Measurements from ENCODE around the gene TXNIP. TPM values are rescaled to one million over a fixed set of nuclear protein-coding genes. Genes with fewer than 3 reads are reported as not detected.

TXNIP gene
- total RNA-seq, 1 donor from 2014 or later, result 260 TPM

DNA sequence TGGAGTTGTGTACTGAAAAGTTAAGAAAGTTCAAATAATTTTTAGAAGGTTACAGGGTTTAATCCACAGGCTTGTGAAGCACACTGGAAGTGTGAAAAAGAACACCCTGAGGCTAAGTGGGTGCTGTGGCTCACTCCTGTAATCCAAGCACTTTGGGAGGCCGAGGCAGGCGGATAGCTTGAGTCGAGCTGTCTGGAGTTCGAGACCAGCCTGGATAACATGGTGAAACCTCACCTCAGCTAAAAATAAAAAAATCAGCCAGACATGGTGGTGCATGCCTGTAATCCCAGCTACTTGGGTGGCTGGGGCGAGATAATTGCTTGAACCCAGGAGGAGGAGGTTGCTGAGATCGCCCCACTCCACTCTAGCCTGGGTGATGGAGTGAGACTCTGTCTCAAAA is 9.8 kb downstream of the TXNIP start:
- DNase-seq (ENCODE audit: low read depth), result no peak

DNA sequence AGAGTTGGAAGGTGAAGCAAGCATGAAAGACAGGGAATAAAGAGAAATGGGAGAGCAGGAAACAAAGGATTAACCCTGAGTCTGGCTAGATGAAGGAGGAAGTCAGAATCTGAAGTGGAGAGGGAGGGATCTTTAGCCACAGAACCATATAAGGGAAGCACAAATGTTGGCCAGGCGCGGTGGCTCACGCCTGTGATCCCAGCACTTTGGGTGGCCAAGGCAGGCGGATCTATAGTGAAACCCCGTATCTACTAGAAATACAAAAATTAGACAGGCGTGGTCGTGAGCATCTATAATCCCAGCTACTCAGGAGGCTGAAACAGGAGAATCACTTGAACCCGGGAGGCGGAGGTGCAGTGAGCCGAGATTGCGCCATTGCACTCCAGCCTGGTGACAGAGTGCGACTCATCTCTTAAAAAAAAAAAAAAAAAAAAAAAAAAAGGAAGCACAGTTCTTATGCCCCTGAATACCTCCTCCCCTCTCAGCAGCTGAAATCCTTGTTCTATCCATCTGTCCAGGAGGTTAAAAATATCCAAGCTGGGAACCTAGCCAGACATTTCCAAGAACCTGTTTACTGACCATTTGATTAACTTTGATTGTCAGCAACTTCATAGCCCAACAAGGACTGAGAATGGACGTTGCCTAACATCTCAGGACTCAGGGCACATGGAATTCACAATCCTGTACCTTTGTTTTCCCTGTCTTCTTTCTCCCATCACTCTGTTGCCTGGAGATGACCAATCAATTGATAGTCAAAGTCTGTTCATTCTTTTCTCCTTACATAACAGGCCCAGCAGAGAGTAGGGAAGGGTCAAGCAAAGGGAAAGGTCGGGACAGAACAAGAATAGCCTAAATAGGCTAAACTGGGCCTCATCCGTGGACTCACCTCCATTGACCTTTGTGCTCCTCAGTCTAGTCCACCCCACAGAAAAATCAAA is 10.6 kb downstream of the TXNIP start:
- peak; percentile 98 for DNase-seq (ENCODE audit: low read depth)

DNA sequence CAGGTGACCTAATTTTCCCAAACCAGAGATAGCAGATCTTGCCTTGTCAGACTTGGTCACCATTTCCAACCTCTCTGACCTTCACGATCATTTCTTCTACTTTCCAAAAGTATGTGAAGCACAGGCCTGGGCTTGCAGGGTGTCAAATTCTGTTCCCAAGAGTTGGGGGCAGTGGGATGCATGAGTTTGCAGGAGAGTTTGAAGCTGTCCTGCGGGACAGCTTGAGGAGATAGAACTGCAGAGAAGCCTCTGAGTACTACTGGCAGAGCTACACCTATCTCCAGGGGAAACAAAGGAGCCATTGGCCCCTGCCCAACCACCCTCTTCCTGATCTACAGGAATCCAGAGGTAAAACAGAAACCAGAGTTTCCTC is 11.3 kb downstream of the TXNIP start:
- DNase-seq (ENCODE audit: low read depth), result no peak

DNA sequence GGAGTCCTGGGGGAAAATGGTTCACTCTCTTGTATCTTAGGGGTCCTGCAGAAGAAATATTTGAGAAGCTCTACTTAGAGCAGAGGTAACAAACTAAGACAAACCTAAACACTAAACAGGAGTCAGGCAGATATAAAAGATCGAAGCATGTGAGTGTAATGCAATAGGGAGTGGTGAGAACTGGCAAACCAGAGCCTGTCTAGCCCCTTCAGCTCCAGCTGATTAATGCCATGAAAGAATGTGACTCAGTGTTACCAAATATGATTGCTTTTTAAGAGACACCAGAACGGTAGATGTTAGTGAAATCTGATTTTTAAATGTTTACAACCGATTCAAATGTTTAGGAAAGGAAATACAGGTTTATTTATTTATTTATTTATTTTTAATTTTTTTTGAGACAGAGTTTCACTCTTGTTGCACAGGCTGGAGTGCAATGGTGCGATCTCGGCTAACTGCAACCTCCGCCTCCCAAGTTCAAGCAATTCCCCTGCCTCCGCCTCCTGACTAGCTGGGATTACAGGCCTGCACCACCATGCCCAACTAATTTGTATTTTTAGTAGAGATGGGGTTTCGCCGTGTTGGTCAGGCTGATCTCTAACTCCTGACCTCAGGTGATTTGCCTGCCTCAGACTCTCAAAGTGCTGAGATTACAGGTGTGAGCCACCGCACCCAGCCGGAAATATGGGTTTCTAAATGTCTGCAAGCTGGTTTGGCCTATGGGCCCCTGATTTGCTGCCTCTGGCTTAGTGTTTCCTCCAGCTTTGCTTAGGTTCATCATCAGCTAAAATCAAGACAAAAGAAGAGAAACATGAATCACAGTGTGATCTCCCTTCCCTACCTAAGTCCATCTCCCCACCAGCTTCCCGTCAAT is 12.2 kb downstream of the TXNIP start:
- DNase-seq (ENCODE audit: low read depth), result peak; percentile 47

DNA sequence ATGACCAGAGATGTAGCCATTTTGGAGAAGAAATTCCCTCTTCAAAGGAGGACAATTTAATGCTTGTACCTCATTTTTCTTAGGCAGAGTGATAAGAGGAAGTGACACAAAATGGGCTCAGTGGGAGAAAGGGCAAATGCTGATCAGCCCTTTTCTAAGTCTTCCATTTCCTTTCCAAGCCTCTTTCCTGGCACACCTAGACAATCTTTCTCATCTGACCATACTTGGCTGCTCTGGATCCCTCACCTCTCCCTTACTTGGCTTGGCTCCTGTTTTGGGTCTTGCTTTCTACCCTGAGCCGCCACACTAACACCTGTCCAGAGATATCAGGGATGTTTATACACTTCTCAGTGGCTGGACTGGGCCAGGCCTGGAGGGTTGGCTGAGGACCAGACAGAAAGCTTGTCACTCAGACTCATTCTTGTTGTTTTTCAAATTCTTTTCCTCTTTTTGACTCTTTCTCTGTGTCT is 13.1 kb downstream of the TXNIP start:
- DNase-seq (ENCODE audit: low read depth), result peak; percentile 95

DNA sequence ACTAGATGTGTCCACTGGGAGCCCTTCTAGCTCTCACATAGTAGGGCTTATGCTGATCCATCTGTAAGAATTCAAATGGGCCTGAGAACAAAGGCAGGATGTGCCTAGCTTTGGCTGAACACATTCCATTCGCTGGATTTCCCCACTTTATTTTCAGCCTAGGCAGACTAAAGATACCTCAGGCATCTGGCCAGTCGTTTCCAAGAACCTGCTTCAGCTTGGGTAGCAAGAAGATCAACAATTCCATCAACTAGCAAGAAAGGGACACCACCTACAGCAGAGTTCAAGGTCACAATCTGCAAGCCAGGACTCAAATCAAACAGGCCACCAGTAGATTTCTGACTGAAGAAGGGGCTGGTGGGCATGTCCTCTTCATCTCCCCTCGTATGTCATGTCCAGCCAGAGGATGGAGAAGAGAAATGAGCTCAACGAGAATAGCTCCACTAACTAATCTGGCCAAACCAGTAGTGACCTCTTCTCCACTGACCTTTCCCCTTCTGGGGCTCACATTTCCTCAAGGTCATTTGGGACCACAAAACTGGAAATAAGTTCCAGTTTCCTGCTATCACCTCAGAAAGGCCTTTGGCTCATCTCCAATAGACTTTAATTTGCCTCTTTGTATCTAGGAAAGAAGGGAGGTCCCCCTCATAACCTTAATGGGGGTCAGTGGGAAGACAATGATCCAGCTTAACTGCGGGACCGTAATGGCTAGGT is 14.2 kb downstream of the TXNIP start:
- DNase-seq (ENCODE audit: low read depth), result peak; percentile 49

DNA sequence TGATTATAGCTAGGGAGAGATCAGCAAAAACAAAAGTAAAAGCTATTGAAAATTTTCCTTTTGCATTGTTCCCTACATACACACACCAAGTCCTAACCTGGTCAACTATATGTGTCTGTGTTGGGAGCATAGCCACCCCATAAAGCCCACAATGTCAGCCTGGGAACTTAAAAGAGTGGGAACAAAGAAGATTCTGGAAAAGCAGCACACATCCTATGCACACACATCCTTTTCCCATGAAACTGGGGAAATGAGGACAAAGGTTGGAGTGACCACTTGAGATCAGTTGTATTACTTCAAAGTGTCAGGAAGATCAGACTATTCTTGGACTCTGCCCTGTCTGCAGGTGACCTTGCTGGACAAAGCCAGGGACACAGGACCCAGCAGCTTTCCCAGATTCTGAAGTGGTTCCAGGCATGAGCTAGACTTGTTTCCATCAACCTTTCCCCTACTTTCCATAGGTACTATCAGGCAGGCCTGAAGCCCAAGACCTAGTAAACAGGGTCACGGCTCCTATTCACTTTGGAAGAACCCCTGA is 15.9 kb downstream of the TXNIP start:
- no peak for DNase-seq (ENCODE audit: low read depth)

DNA sequence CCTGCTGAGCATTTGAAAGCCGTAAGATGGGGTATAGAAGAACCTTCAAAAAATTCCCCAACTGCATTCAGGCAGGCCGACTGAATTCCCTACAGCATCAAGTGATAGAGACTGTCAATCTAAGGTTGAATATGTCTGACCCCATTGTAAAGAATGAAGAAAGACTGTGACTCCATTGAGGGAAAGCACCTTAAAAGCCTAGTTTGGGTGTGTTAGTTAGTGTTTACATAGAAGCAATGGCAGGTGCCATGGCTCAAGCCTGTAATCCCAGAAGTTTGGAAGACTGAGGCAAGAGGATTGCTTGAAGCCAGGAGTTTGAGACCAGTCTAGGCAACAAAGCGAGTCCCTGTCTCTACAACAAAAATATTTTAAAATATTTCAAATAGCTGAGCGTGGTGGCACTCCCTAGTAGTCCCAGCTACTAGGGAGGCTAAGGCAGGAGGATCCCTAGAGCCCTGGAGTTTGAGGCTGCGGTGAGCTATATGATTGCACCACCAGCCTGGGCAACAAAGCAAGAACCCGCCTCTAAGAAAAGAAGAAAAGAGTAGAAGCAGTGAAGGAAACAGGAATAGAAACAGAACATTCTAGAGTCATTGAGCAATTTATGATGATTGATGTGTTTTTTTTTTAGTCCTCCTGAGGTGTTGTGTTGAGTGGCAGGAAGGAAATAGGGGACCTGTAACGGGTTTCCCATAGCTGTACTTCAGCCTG is 16.5 kb downstream of the TXNIP start:
- no peak for DNase-seq (ENCODE audit: low read depth)

DNA sequence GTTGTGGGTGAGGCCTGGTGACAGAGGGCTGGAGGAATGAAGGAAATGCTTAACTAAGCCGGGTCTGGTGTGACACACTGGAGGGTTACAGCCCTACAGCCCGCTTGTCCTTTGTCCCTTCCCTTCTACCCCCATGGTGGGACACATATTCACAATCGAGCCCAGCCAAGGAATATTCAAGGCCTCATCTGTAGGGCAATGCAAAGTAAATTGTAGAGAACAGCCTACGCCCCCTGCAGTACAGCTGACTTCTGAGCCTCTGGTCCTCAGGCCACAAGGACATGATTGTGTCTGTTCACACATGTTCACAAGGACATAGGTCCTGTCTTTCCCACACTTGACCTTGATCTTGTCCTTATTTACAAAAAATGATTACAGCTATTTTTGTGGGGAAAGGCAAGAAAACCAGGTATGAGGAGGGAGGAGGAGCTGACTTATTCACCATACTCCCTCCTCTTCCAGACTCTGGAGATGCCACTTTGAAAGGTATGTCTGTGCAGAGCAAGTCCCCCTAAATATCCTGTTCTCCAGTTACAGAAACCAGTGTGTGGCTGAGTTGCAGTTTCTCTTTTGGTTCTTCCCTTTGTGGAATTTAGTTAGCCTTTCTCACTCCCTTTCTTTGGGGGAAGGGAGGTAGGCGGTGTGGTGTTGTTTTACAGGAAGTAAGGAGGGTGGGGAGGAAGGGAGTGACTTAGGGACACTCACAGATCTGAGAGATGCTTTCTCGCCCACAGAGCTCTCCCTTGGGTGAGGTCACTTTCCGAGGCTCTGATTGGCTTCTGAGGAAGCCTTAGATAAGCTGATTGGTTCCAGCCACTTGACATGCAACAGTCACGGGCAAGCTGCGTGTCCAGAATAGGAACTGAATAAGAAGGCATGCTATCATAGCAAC is 17.3 kb downstream of the TXNIP start:
- DNase-seq (ENCODE audit: low read depth), result peak; percentile 100

DNA sequence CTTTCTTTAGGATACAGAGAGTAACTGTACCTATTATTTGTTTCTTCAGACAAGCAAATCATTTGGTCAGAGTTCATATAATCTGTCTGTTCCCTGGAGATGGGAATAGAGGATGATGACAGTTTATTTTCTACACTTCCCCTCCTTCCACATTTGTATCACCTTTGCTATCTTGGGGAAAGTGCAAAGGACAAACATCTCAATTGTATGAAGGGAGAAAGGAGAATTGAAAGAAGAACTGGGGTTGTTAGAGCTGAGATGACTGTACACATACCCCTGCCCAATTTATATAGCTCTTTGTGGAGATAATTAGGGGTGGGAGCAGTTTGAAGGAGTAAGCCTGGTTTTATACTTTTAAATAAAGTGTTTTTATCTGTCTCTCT is 17.9 kb downstream of the TXNIP start:
- DNase-seq (ENCODE audit: low read depth), result no peak

DNA sequence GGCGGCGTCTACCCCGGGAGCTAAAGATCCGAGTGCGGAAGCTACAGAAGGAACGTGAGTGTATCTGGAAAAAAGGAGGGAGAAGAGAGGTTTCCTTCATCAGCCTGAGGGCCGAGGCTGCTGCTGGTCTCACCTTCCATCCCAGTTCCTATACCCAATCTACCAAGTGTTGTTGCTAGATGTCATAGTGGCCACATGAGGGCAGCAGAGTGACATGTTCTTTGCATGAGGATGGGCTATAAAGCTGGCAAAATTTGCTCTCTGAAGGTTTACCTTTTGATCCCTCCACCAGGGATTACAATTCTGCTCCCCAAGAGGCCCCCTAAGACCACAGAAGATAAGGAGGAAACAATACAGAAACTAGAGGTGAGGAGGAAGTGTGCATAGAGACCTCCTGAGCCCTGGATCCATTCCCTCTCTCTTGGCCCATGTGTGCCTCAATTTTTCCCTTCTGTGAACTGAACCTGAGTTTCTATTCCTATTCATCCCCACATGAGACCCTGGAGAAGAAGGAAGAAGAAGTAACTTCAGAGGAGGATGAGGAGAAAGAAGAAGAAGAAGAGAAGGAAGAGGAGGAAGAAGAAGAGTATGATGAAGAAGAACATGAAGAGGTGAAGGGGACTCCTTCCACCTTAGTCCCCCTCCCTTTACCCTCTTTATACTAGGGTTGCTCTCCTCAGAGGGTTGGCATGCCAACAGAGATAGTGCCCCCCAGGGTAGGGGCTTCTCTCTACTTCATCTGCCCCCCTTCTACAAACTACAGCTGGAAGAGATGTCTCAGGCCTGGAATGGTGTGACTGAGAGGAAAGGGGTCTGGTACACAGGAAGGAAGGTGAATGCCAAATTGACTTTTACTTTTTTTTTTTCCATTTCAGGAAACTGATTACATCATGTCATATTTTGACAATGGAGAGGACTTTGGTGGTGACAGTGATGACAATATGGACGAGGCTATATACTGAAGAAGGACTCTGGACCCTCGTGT is 18.6 kb downstream of the TXNIP start:
- DNase-seq (ENCODE audit: low read depth), result peak; percentile 83

DNA sequence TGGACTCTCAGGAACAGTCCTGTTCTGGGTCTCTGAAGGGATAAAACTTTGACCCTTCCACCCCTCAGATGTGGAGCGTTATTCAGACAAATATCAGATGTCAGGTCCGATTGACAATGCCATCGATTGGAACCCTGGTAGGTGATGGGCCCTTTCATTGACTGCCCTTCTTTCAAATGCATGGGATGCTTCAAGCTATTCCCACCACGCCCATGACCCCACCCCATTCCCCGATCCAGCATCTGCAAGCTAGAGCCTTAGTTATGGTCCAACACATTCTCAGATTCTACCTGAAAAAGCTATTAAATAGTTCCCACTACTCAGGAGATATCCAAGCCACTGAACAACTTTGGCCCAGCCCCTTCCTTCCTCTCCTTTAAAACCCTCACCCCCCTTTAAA is 19.4 kb downstream of the TXNIP start:
- DNase-seq (ENCODE audit: low read depth), result no peak

DNA sequence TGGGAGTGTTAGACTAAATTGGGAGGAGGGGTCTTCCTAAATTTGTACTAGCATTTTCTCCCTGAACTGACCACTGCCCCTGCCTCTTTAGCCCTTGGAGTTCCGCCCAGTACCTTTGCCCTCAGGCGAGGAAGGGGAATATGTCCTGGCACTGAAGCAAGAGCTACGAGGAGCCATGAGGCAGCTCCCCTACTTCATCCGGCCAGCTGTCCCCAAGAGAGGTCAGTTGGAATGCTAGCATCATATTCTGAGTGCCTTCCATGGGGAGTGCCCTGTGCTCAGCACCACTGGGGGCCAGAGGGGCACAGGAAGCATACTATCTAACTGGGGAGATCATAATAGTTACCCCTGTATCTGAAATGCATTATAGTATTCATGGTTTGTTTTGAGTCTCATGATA is 21.2 kb downstream of the TXNIP start:
- peak; percentile 90 for DNase-seq (ENCODE audit: low read depth)

DNA sequence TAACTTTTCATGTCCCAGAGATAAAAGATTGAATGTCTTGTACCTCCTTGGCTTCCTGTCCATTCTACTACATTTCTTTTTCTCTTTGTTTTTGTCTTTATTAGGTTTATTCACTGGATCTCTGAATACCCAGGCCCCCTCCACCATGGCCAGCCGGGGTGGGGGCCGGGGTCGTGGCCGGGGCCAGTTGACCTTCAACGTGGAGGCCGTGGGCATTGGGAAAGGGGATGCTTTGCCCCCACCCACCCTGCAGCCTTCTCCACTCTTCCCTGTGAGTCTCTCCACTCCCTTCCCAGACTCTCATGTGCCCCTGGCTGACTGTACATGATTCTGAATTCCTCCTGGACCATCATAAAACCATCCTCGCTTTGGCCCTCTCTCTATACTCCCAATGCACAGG is 21.7 kb downstream of the TXNIP start:
- DNase-seq (ENCODE audit: low read depth), result no peak

DNA sequence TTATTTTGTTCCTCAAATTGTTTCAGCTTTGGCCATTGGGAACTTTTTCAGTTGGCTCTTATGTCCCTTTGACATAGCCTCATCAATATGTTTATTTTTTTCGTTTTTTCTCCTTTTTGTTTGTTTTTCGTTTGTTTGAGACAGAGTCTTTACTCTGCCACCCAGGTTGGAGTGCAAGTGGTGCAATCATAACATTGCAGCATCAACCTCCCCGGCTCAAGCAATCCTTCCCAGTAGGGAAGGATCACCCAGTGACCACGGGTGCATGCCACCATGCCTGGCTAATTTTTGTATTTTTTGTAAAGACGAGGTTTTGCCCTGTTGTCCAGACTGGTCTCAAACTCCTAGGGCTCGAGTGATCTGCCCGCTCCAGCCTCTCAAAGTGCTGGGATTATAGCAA is 23.8 kb downstream of the TXNIP start:
- no peak for DNase-seq (ENCODE audit: low read depth)

DNA sequence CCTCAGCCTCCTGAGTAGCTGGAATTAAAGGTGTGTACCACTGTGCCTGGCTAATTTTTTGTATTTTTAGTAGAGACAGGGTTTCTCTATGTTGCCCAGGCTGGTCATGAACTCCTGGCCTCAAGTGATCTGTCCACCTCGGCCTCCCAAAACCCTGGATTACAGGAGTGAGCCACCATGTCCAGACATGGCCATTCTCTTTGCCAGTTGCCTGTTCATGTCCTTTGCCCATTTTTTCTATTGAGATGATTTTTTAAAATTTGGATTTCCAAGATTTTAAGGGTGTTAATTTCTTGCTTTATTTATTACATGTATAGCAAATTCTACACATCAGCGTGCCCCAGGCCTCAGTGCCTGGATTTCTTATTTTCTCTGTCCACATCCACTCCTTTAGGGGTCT is 29.1 kb downstream of the TXNIP start:
- DNase-seq (ENCODE audit: low read depth), result no peak

DNA sequence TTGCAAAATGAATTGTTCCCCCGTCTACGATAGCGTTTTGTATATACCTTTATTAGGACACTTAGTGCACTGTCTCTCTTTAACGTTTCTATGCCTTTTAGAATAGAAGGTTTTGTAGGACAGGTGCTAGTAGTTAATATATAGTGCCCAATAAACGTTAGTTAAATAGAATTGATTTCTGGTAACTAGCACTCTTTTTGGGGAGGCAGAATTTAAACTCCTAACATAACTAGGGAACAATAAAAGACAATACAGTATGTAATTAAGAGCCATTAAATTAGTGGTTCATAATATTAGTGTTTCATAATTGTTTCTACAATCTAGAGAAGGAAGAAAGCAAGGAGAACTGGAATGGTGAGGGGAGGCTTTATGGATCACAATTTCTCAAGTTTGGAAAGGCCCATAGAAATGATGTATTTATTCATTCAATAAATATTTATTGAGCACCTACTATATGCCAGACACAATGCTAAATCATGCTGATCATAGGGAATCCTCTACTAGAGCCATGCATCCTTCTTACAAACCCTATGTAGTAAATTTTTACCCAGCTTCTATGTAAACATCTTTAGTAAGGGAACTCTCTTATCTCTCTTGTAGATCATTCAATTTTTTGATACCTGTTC is 31.1 kb downstream of the TXNIP start:
- DNase-seq (ENCODE audit: low read depth), result no peak
